GM12873 (cell line): ENCODE data around the gene ADSL.
A peak's percentile ranks its signal among the peaks of the same experiment; 100 is the strongest.

Experiments
- CTCF ChIP-seq: IDR thresholded peaks from 2 replicates; pipeline ENCODE4 v1.5.1; 2012; ENCODE audit warnings: low read depth, mild to moderate bottlenecking, moderate library complexity, low read length, control low read depth; ENCODE audit not compliant: insufficient read depth; ENCODE audit errors: missing control alignments

The ADSL gene

GRCh38 chr22:40340044-40340443 is 6.3 kb upstream of the ADSL start:
- no peak for TF ChIP-seq CTCF

GRCh38 chr22:40341604-40342003 is 4.7 kb upstream of the ADSL start:
- no peak for TF ChIP-seq CTCF

GRCh38 chr22:40342521-40342920 is 3.8 kb upstream of the ADSL start:
- TF ChIP-seq CTCF: no peak

- TF ChIP-seq CTCF: no peak
These were observed 1.0 kb upstream of the ADSL start for GRCh38 chr22:40345271-40345670.

- no peak for TF ChIP-seq CTCF
These were observed 500 bp upstream of the ADSL start for GRCh38 chr22:40345815-40346184.

GRCh38 chr22:40347300-40347699 is 1.0 kb downstream of the ADSL start:
- TF ChIP-seq CTCF: no peak

- peak; percentile 91 for TF ChIP-seq CTCF
These were observed 1.8 kb downstream of the ADSL start for GRCh38 chr22:40348025-40348658.
